GM10266 (cell line): ENCODE data around the gene IL13.

Source experiments
- DNase-seq: peaks from one replicate; pipeline ENCODE4 v3.0.0; 2012; ENCODE audit errors: extremely low spot score
- CTCF ChIP-seq: IDR thresholded peaks from 2 replicates; pipeline ENCODE4 v1.5.1; 2012; ENCODE audit warnings: mild to moderate bottlenecking, low read depth; ENCODE audit not compliant: control insufficient read depth, insufficient read depth; ENCODE audit errors: missing control alignments

Gene IL13

GRCh38 chr5:132655821-132656773 lies 1.9 kb upstream of the IL13 start:
- TF ChIP-seq CTCF = peak; percentile 43
- DNase-seq = peak; percentile 54

- no peak for DNase-seq
- no peak for TF ChIP-seq CTCF
Measured at GRCh38 chr5:132656774-132657355, 1.1 kb upstream of the IL13 start.

- no peak for TF ChIP-seq CTCF
- DNase-seq = no peak
Measured at GRCh38 chr5:132658381-132659302, 669 bp downstream of the IL13 start.

GRCh38 chr5:132659598-132660493 lies 1.9 kb downstream of the IL13 start:
- DNase-seq = no peak
- TF ChIP-seq CTCF = no peak

- TF ChIP-seq CTCF = peak; percentile 39
- DNase-seq = peak; percentile 70
Measured at GRCh38 chr5:132661231-132662003, 3.4 kb downstream of the IL13 start.

- no peak for DNase-seq
- TF ChIP-seq CTCF = no peak
Measured at GRCh38 chr5:132662004-132662401, 4.0 kb downstream of the IL13 start.
